Sigmoid colon (tissue), 7 donors: ENCODE data around the gene GPR87. TPM values are rescaled to one million over a fixed set of nuclear protein-coding genes. Genes with fewer than 3 reads are reported as not detected.
A peak's percentile ranks its signal among the peaks of the same experiment; 100 is the strongest.

Experiments
- DNase-seq: peaks from one replicate; pipeline ENCODE4 v3.0.0-alpha.2; 2019
- H3K27ac ChIP-seq, 4 donors: fragments of 200-600 bp; sonication (generic); one replicate each; pipeline ENCODE4 v1.5.1; 2016 to 2019; ENCODE audit warnings: mild to moderate bottlenecking in 1 of 4
- H3K27me3 ChIP-seq, 3 donors: fragments of 200-600 bp; sonication (generic); one replicate each; pipeline ENCODE4 v1.5.1; 2019; ENCODE audit warnings: mild to moderate bottlenecking in 1 of 3
- H3K36me3 ChIP-seq, 4 donors: fragments of 200-600 bp; sonication (generic); one replicate each; pipeline ENCODE4 v1.5.1; 2016 to 2019
- H3K4me1 ChIP-seq, 4 donors: fragments of 200-600 bp; sonication (generic); one replicate each; pipeline ENCODE4 v1.5.1; 2017 to 2019
- H3K4me3 ChIP-seq, 4 donors: fragments of 200-600 bp; sonication (generic); one replicate each; pipeline ENCODE4 v1.5.1; 2017 to 2019; ENCODE audit warnings: mild to moderate bottlenecking in 2 of 4, moderate library complexity in 1 of 4
- H3K9me3 ChIP-seq, 4 donors: fragments of 200-600 bp in 3 of 4; sonication (generic) in 3 of 4; one replicate each; pipeline versions ENCODE4 v1.5.1 to v1.6.1; 2013 to 2019
- CTCF ChIP-seq, 4 experiments: fragments of 450-650 bp in 3 of 4; fragments of 200-600 bp in 1 of 4; IDR thresholded peaks; one replicate each; pipeline ENCODE4 v1.5.1; 2016 to 2019; ENCODE audit warnings: antibody characterized with exemption in 4 of 4, mild to moderate bottlenecking in 3 of 4, moderate library complexity in 2 of 4
- EP300 ChIP-seq, 4 donors: sonication (generic); formaldehyde crosslinking; IDR thresholded peaks; one replicate each; pipeline ENCODE4 v1.6.1; 2017; ENCODE audit warnings: antibody characterized with exemption in 4 of 4
- POLR2A ChIP-seq, 2 donors: fragments of 450-650 bp; IDR thresholded peaks; one replicate each; pipeline ENCODE4 v1.6.1; 2016; ENCODE audit warnings: antibody characterized with exemption in 2 of 2, mild to moderate bottlenecking in 2 of 2, moderate library complexity in 2 of 2
- POLR2AphosphoS5 ChIP-seq, 4 donors: sonication (generic); formaldehyde crosslinking; IDR thresholded peaks; one replicate each; pipeline ENCODE4 v1.6.1; 2017; ENCODE audit warnings: antibody characterized with exemption in 4 of 4
- WGBS, 2 donors: extraction: QIAGEN DNeasy Blood & Tissue Kit; methylation state at CpG; one replicate each; pipeline ENCODE4 v1.1.7; 2013; 5-methylcytosine and 5-hydroxymethylcytosine counted together
- intact Hi-C: fragments of 100-400 bp; cut with DNase I; formaldehyde crosslinking; loops from one replicate; pipeline ENCODE4 v1.15.1; 2023
- polyA plus RNA-seq, 3 donors: library from polyadenylated mRNA; stranded (reverse); fragments of 200-250 nt; gene quantifications; one replicate each; pipeline ENCODE4 v1.2.3, GENCODE V29; 2013
- total RNA-seq, 4 donors: library from RNA; depleted of rRNA; stranded (reverse); fragments of >200 nt; gene quantifications; one replicate each; pipeline ENCODE4 v1.1.0, GENCODE V29; 2016
- donor health status: healthy with polysubstance abuse.
- donor health status: Bipolar disorder and iron deficiency.
- donor health status: healthy.

Gene GPR87
- total and polyA plus RNA-seq, 7 donors = 0.07 TPM; not detected in 6

GRCh38 chr3:151346292-151346691, 29.7 kb upstream of the GPR87 start:
- peak overlapping the region; percentile 44 to 77 (median 64) for H3K27ac ChIP-seq
- WGBS, 2 donors = 72 to 83% methylated on average over 3 of the region's 3 CpGs

GRCh38 chr3:151345859-151346258, 29.2 kb upstream of the GPR87 start:
- Histone ChIP-seq H3K27ac (peak overlapping the region; percentile 44 to 77 (median 64)), H3K4me1 (peaks cover 0 to 9% (median 0%) of the 10 kb centered on the region in 4 donors), H3K36me3 (no peaks in the 10 kb centered on the region), H3K27me3 (no peaks in the 10 kb centered on the region), H3K9me3 (no peaks in the 10 kb centered on the region), H3K4me3 (peak overlapping the region in 2 of 4 donors; percentile 23 to 35)
- no peak for DNase-seq
- intact Hi-C loops = no loop called here
- WGBS, 2 donors = 53 to 56% methylated on average over 2 of the region's 2 CpGs
- TF ChIP-seq POLR2AphosphoS5 (IDR thresholded peaks at IDR 0.05) = peak in 1 of 4 donors; percentile 20
- TF ChIP-seq POLR2A (IDR thresholded peaks at IDR 0.05) = no peak

More at GRCh38 chr3:151346292-151346691, 29.7 kb upstream of the GPR87 start:
- intact Hi-C loops = no loop called here
- TF ChIP-seq CTCF (IDR thresholded peaks at IDR 0.05) = no peak
- DNase-seq = no peak
- Histone ChIP-seq H3K4me1 (peaks cover 0 to 9% (median 0%) of the 10 kb centered on the region in 4 donors), H3K4me3 (no peak overlapping the region), H3K27me3 (no peaks in the 10 kb centered on the region), H3K36me3 (no peaks in the 10 kb centered on the region), H3K9me3 (no peaks in the 10 kb centered on the region)

DNA sequence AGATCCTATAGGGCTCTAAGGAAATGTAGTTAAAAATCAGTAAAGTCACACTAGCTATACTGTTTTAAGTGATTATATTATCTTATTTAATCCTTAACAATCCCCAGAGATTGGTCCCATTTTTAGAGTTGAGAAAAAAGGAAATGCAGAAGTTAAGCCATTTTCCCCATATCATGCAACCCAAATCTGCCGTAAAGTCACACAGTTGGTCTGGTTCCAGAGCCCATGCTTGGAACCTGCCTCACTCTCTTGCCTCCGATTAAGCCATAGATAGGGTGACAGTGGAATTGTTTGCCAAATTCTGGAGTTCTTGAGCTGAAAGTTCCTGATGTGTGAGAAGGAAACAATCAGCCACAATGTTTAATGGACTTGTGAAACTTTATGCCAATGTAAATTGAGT, 15.1 kb upstream of the GPR87 start:
- TF ChIP-seq EP300 (IDR thresholded peaks at IDR 0.05) = no peak
- no peak for TF ChIP-seq POLR2A (IDR thresholded peaks at IDR 0.05)
- TF ChIP-seq POLR2AphosphoS5 (IDR thresholded peaks at IDR 0.05) = no peak
- TF ChIP-seq CTCF (IDR thresholded peaks at IDR 0.05) = no peak
- Histone ChIP-seq H3K36me3 (no peaks in the 10 kb centered on the region), H3K9me3 (no peaks in the 10 kb centered on the region), H3K27me3 (no peaks in the 10 kb centered on the region), H3K4me1 (no peaks in the 10 kb centered on the region), H3K4me3 (no peak overlapping the region), H3K27ac (no peak overlapping the region)
- no peak for DNase-seq
- intact Hi-C loops = no loop called here
- 87 to 88% methylated on average over 2 of the region's 2 CpGs for WGBS, 2 donors

GRCh38 chr3:151330899-151331298, 14.3 kb upstream of the GPR87 start:
- no peaks in the 10 kb centered on the region for H3K9me3 ChIP-seq
- no peaks in the 10 kb centered on the region for H3K27me3 ChIP-seq
- H3K36me3 ChIP-seq = no peaks in the 10 kb centered on the region
- TF ChIP-seq CTCF (IDR thresholded peaks at IDR 0.05) (no peak), POLR2A (IDR thresholded peaks at IDR 0.05) (no peak), POLR2AphosphoS5 (IDR thresholded peaks at IDR 0.05) (no peak), EP300 (IDR thresholded peaks at IDR 0.05) (no peak)
- no peak overlapping the region for H3K27ac ChIP-seq
- no peak overlapping the region for H3K4me3 ChIP-seq
- H3K4me1 ChIP-seq = no peaks in the 10 kb centered on the region
- no peak for DNase-seq
- intact Hi-C loops = no loop called here

DNA sequence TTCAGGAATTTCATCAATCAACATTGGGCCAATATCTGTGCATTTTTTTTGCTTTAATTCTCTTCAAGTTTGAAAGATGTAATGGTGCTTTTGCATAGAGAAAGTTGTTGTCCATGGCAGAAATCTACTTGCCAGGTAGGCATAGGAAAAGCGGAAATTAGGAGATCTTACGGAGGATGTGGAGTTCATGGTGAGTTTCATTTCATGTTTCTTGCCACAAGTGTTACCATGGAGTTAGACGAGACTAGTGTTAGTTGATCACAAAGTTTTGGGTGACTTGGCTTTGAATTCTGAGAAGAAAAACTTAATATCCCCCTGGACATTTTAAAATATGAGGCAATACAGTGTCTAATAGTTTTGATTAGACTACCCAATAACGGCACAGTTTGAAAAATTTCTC, 13.8 kb upstream of the GPR87 start:
- Histone ChIP-seq H3K4me1 (no peaks in the 10 kb centered on the region), H3K4me3 (no peak overlapping the region), H3K27me3 (no peaks in the 10 kb centered on the region), H3K27ac (no peak overlapping the region), H3K9me3 (no peaks in the 10 kb centered on the region), H3K36me3 (no peaks in the 10 kb centered on the region)
- intact Hi-C loops = no loop called here
- TF ChIP-seq CTCF (IDR thresholded peaks at IDR 0.05) = no peak
- no peak for TF ChIP-seq EP300 (IDR thresholded peaks at IDR 0.05)
- no peak for TF ChIP-seq POLR2AphosphoS5 (IDR thresholded peaks at IDR 0.05)
- TF ChIP-seq POLR2A (IDR thresholded peaks at IDR 0.05) = no peak
- DNase-seq = no peak
- 73 to 82% methylated on average over 4 of the region's 4 CpGs for WGBS, 2 donors
